Measurements from ENCODE around the gene PMEL. TPM values are rescaled to one million over a fixed set of nuclear protein-coding genes. Genes with fewer than 3 reads are reported as not detected.

Gene PMEL
- total and polyA plus RNA-seq, 9 of the 15 experiments (the other 6 are each of a cell fraction or from before 2014, with no cell fraction given): 0.36 to 2.0 (median 0.98) TPM

GRCh38 chr12:55979069-55979468 is 13.2 kb upstream of the PMEL start:
- peaks cover 39% of the 10 kb centered on the region for H3K79me2 ChIP-seq (ENCODE audit: control insufficient read depth, insufficient read depth, low read length)
- ChIA-PET POLR2A (no interaction called here), CTCF (ENCODE audit: low intra/inter-chr PET ratio) (no interaction called here)
- DNase-seq (ENCODE audit: extremely low read depth in 1 of 4, low spot score in 3 of 4): no peak
- no peak for ATAC-seq
- BruUV-seq (replicated peaks): no TSS peak
- H3K27ac ChIP-seq (ENCODE audit: extremely low read depth, low read depth, low read length): no peak overlapping the region
- no peak for FAIRE-seq
- no peak for TF ChIP-seq POLR2AphosphoS5 (IDR thresholded peaks at IDR 0.05; ENCODE audit: control insufficient read depth, insufficient read depth, low read depth, low read length)
- TF ChIP-seq BRCA1 (IDR thresholded peaks at IDR 0.05): no peak
- no peak for TF ChIP-seq BRCA1 (CRISPR knock-in tag; IDR thresholded peaks at IDR 0.05)
- TF ChIP-seq TAF1 (IDR thresholded peaks at IDR 0.05; ENCODE audit: control insufficient read depth, extremely low read depth, insufficient read depth, low read length, severe bottlenecking): no peak
- TF ChIP-seq, protein P1, sequence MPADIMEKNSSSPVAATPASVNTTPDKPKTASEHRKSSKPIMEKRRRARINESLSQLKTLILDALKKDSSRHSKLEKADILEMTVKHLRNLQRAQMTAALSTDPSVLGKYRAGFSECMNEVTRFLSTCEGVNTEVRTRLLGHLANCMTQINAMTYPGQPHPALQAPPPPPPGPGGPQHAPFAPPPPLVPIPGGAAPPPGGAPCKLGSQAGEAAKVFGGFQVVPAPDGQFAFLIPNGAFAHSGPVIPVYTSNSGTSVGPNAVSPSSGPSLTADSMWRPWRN (IDR thresholded peaks at IDR 0.05; ENCODE audit: low read depth): no peak
- no peak for TF ChIP-seq ZNF551 (CRISPR knock-in tag; IDR thresholded peaks at IDR 0.05)
- no peak for TF ChIP-seq PYGO2 (tag; IDR thresholded peaks at IDR 0.05)
- no peak for TF ChIP-seq GMEB1 (CRISPR knock-in tag; IDR thresholded peaks at IDR 0.05)
- no peak for TF ChIP-seq FOXK1 (CRISPR knock-in tag; IDR thresholded peaks at IDR 0.05; ENCODE audit: borderline replicate concordance)
- no peak for TF ChIP-seq POLR3G (IDR thresholded peaks at IDR 0.05; ENCODE audit: extremely low read depth, insufficient read length, insufficient replicate concordance)
- TF ChIP-seq ELF1 (tag; IDR thresholded peaks at IDR 0.05): no peak
- TF ChIP-seq ZNF121 (CRISPR knock-in tag; conservative IDR thresholded peaks at IDR 0.05): no peak
- no peak for TF ChIP-seq ZNF444 (CRISPR knock-in tag; IDR thresholded peaks at IDR 0.05)
- TF ChIP-seq, protein P2, sequence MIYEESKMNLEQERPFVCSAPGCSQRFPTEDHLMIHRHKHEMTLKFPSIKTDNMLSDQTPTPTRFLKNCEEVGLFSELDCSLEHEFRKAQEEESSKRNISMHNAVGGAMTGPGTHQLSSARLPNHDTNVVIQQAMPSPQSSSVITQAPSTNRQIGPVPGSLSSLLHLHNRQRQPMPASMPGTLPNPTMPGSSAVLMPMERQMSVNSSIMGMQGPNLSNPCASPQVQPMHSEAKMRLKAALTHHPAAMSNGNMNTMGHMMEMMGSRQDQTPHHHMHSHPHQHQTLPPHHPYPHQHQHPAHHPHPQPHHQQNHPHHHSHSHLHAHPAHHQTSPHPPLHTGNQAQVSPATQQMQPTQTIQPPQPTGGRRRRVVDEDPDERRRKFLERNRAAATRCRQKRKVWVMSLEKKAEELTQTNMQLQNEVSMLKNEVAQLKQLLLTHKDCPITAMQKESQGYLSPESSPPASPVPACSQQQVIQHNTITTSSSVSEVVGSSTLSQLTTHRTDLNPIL (CRISPR knock-in tag; IDR thresholded peaks at IDR 0.05): no peak
- TF ChIP-seq, protein P3, sequence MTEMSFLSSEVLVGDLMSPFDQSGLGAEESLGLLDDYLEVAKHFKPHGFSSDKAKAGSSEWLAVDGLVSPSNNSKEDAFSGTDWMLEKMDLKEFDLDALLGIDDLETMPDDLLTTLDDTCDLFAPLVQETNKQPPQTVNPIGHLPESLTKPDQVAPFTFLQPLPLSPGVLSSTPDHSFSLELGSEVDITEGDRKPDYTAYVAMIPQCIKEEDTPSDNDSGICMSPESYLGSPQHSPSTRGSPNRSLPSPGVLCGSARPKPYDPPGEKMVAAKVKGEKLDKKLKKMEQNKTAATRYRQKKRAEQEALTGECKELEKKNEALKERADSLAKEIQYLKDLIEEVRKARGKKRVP (CRISPR knock-in tag; IDR thresholded peaks at IDR 0.05): no peak
- 88% methylated on average over 3 of the region's 3 CpGs for WGBS (ENCODE audit: insufficient coverage, low coverage, missing lambda C conversion rate)
- no peak overlapping the region for H3K4me2 ChIP-seq (ENCODE audit: insufficient read depth, low read length)
- in situ Hi-C loops (cut with MboI) (no loop called here), intact Hi-C loops (cut with micrococcal nuclease) (no loop called here)
- H2AFZ ChIP-seq (ENCODE audit: low read depth, low read length): no peak overlapping the region
- no peaks in the 10 kb centered on the region for H3K27me3 ChIP-seq (ENCODE audit: control insufficient read depth in 2 of 2, insufficient read depth in 2 of 2, low read length in 2 of 2)
- no peak overlapping the region for H3K4me3 ChIP-seq
- no peak overlapping the region for H3K9ac ChIP-seq (ENCODE audit: insufficient read depth in 1 of 2, low read depth in 2 of 2, low read length in 2 of 2)
- H3K36me3 ChIP-seq (ENCODE audit: control insufficient read depth, insufficient read depth, low read length): peaks cover 30% of the 10 kb centered on the region
- H3K9me1 ChIP-seq (ENCODE audit: control insufficient read depth, insufficient read depth, low read length): no peaks in the 10 kb centered on the region
- no peaks in the 10 kb centered on the region for H3K9me3 ChIP-seq (replicated peaks; ENCODE audit: control insufficient read depth, insufficient read depth, low read depth, low read length)
- no peaks in the 10 kb centered on the region; the same call in 1 of the 2 replicates for H4K20me1 ChIP-seq (replicated peaks; ENCODE audit: control insufficient read depth, insufficient read depth, low read length)
- peaks cover 12 to 21% of the 10 kb centered on the region in 2 experiments for H3K4me1 ChIP-seq (replicated peaks in 1 of 2; ENCODE audit: control insufficient read depth in 2 of 2, insufficient read depth in 2 of 2, low read length in 2 of 2)
